Parathyroid adenoma (tissue), 2 donors: ENCODE measurements around the gene SLC7A1.

Experiments used
- H2AFZ ChIP-seq: fragments of 300-600 bp; sonication (generic); one replicate; pipeline ENCODE4 v1.7.0; 2017; ENCODE audit warnings: antibody characterized with exemption, mild to moderate bottlenecking
- H3K27ac ChIP-seq: fragments of 300-600 bp; sonication (generic); one replicate; pipeline ENCODE4 v1.7.0; 2017
- H3K27me3 ChIP-seq: fragments of 300-600 bp; sonication (generic); one replicate; pipeline ENCODE4 v1.7.0; 2017; ENCODE audit warnings: low read length; ENCODE audit not compliant: control insufficient read depth, insufficient read depth
- H3K36me3 ChIP-seq: fragments of 300-600 bp; sonication (generic); one replicate; pipeline ENCODE4 v1.7.0; 2017; ENCODE audit warnings: low read length; ENCODE audit not compliant: control insufficient read depth, insufficient read depth
- H3K4me1 ChIP-seq: fragments of 300-600 bp; sonication (generic); one replicate; pipeline ENCODE4 v1.7.0; 2017; ENCODE audit warnings: control low read depth
- H3K4me2 ChIP-seq: fragments of 300-600 bp; sonication (generic); one replicate; pipeline ENCODE4 v1.7.0; 2017; ENCODE audit warnings: low read length
- H3K4me3 ChIP-seq: fragments of 300-600 bp; sonication (generic); one replicate; pipeline ENCODE4 v1.7.0; 2017; ENCODE audit warnings: low read depth, low read length
- H3K79me2 ChIP-seq: fragments of 300-600 bp; sonication (generic); one replicate; pipeline ENCODE4 v1.7.0; 2017; ENCODE audit warnings: control low read depth
- H3K9ac ChIP-seq: fragments of 300-600 bp; sonication (generic); one replicate; pipeline ENCODE4 v1.7.0; 2017; ENCODE audit warnings: mild to moderate bottlenecking
- H3K9me3 ChIP-seq: fragments of 300-600 bp; sonication (generic); one replicate; pipeline ENCODE4 v1.7.0; 2017; ENCODE audit warnings: low read length; ENCODE audit not compliant: control insufficient read depth
- TF ChIP-seq, protein P1 (sequence below): fragments of 300-600 bp; sonication (generic); IDR thresholded peaks from one replicate; pipeline ENCODE4 v1.7.0; 2017; ENCODE audit warnings: antibody characterized with exemption, mild to moderate bottlenecking
- donor health status: primary hyperparathyroidism.

The SLC7A1 gene

DNA sequence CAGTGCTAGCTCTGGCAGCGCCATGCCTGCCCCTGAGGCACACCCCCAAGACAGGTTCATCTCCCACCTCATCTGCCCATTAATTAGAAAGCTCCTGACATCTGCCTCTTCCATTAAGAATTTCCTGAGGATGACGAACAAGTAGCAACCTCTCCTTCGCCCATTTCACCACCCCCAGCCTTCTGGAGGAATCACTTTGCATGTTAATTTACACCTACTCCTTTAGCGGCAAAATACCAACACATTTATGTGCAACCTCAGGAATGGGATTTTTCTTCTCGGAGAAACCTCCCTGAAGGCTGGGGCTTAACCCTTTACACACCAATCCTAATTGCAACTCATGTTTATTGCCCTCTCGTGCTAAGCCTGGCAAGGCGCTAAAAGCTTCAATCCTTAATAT is 13.8 kb downstream of the SLC7A1 start:
- H3K4me2 ChIP-seq = no peak overlapping the region
- TF ChIP-seq, protein P1, sequence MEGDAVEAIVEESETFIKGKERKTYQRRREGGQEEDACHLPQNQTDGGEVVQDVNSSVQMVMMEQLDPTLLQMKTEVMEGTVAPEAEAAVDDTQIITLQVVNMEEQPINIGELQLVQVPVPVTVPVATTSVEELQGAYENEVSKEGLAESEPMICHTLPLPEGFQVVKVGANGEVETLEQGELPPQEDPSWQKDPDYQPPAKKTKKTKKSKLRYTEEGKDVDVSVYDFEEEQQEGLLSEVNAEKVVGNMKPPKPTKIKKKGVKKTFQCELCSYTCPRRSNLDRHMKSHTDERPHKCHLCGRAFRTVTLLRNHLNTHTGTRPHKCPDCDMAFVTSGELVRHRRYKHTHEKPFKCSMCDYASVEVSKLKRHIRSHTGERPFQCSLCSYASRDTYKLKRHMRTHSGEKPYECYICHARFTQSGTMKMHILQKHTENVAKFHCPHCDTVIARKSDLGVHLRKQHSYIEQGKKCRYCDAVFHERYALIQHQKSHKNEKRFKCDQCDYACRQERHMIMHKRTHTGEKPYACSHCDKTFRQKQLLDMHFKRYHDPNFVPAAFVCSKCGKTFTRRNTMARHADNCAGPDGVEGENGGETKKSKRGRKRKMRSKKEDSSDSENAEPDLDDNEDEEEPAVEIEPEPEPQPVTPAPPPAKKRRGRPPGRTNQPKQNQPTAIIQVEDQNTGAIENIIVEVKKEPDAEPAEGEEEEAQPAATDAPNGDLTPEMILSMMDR = no peak
- H3K9me3 ChIP-seq = no peaks in the 10 kb centered on the region
- no peaks in the 10 kb centered on the region for H3K4me1 ChIP-seq
- no peak overlapping the region for H3K27ac ChIP-seq
- no peaks in the 10 kb centered on the region for H3K79me2 ChIP-seq
- H3K9ac ChIP-seq = no peak overlapping the region
- H3K36me3 ChIP-seq = no peaks in the 10 kb centered on the region
- no peak overlapping the region for H3K4me3 ChIP-seq
- no peaks in the 10 kb centered on the region for H3K27me3 ChIP-seq
- H2AFZ ChIP-seq = no peak overlapping the region

DNA sequence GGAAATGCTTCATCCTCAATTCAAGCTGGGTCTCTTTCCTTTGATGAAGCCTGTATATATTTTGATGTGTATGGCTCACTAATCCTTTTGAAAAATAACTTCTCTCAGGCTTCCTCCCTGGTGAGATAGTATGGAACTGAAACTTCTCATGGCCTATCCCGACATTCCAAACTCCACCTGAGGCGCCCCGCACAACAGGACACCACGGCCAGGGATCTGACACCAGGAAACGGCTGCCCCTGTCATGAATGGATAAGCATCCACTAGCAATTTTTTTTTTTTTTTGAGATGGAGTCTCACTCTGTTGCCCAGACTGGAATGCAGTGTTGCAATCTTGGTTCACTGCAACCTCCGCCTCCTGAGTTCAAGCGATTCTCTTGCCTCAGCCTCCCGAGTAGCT is 16.4 kb downstream of the SLC7A1 start:
- Histone ChIP-seq H3K36me3 (no peaks in the 10 kb centered on the region), H3K4me1 (no peaks in the 10 kb centered on the region), H3K27me3 (no peaks in the 10 kb centered on the region), H3K9ac (no peak overlapping the region), H3K4me2 (no peak overlapping the region), H3K79me2 (no peaks in the 10 kb centered on the region), H2AFZ (no peak overlapping the region), H3K4me3 (no peak overlapping the region), H3K27ac (no peak overlapping the region), H3K9me3 (no peaks in the 10 kb centered on the region)
- TF ChIP-seq, protein P1 = no peak

DNA sequence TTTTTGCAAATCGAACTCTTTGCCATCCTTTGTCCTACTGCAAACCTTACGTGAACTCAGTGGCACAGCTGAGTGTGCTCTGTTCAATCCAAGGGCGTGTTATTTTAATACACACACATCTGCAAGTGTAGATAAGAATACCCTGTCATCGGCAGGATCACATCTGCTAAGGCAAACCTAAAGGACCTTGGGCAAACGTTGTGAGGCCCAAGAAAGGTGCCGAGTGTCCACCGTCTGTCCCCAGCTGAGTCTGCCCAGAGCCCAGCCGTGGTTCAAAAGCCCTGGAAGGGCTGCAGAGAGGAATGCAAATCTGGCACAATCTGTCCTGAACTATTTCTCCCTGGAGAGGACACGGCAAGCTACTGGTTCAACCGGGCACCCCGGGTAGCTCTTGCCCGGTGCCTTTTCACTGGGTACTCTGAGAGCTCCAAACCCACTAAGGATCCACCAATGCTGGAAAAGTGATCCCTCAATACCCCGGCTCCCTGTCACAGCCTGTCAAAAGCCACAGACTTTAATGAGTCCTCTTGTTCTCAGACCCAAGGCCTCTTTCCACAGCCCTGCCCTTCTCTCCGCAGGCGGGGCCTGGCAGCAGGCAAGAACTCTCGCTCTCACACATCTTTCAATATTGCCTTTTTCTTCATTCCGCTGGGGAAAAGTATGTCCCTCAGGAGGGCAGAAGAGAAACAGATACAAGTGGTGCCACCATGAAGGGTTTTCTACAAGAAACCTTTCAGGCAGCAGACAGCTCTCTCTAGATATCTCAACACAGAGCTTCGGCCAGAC is 17.0 kb downstream of the SLC7A1 start:
- Histone ChIP-seq H3K4me3 (no peak overlapping the region), H3K4me1 (no peaks in the 10 kb centered on the region), H3K4me2 (no peak overlapping the region), H3K79me2 (no peaks in the 10 kb centered on the region), H2AFZ (no peak overlapping the region), H3K36me3 (no peaks in the 10 kb centered on the region), H3K9me3 (no peaks in the 10 kb centered on the region), H3K27ac (no peak overlapping the region), H3K27me3 (no peaks in the 10 kb centered on the region), H3K9ac (no peak overlapping the region)
- TF ChIP-seq, protein P1 = no peak

DNA sequence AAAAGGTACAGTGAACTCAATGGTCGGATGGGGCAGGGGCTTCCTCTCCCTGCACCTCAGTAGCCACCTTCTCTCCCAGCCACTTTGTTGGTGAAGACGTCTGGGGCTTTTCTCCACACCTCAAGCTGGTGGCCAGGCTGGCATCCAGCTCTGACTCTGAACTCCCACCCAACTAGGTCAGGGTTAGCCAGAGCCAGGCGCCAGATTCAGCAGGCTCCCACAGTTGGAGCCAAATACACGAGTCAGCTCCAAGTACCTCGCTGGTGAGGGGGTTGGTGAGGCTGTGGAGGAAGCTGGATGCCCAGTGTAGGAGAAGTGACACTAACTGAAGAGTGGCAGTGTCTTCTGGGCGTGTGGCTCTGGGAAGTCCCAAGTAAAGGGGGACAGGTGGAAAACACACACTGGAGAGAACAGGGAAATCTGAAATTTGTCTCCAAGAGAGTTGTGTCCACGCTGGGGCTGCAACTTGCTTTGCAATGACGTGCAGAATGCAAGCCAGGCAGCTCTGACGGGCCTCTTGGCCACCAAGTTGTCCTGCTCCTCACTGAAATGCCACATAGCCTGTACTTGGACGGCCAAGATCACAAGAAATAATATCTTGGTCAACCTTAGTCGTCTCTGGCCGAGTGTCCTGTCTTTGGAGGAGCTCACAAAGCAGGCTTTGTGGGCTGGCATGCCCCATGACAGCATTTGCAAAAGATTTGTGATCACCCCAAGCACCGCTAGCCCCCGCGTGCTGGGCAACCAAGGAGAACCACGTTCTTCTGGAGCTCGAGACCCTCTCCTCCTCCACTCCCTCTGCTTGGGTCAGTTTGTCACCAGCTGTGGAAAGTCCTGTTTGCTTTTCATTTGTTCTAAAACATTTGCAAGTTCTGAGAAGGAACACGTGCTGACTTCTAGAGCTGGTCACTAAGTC is 18.1 kb downstream of the SLC7A1 start:
- TF ChIP-seq, protein P1 = no peak
- H3K36me3 ChIP-seq = no peaks in the 10 kb centered on the region
- no peaks in the 10 kb centered on the region for H3K9me3 ChIP-seq
- no peak overlapping the region for H2AFZ ChIP-seq
- H3K4me1 ChIP-seq = no peaks in the 10 kb centered on the region
- no peak overlapping the region for H3K9ac ChIP-seq
- no peak overlapping the region for H3K4me3 ChIP-seq
- no peaks in the 10 kb centered on the region for H3K27me3 ChIP-seq
- H3K27ac ChIP-seq = no peak overlapping the region
- H3K79me2 ChIP-seq = no peaks in the 10 kb centered on the region
- no peak overlapping the region for H3K4me2 ChIP-seq
